ENCODE results near the gene RGS7.

Gene RGS7

GRCh38 chr1:241272828-241273227 lies 84.2 kb downstream of the RGS7 start:
- H3K27me3 Mint-ChIP-seq, result no peaks in the 10 kb centered on the region
- H3K4me1 Mint-ChIP-seq, result no peaks in the 10 kb centered on the region

GRCh38 chr1:241271427-241271826 lies 85.6 kb downstream of the RGS7 start:
- peaks cover 8% of the 10 kb centered on the region for H3K9me3 Mint-ChIP-seq
- H3K27ac Mint-ChIP-seq, result no peak overlapping the region
- no peak for ATAC-seq (ENCODE audit: low read depth)

More at GRCh38 chr1:241272828-241273227, 84.2 kb downstream of the RGS7 start:
- no peak for ATAC-seq (ENCODE audit: low read depth)
- Mint-ChIP-seq H3K9me3 (peaks cover 8% of the 10 kb centered on the region), H3K4me3 (no peak overlapping the region), H3K27ac (no peak overlapping the region), H3K36me3 (peaks cover 6% of the 10 kb centered on the region)
- DNase-seq (ENCODE audit: low spot score in 2 of 2), result no peak

GRCh38 chr1:241270016-241270415 lies 87.0 kb downstream of the RGS7 start:
- H3K4me1 Mint-ChIP-seq, result no peaks in the 10 kb centered on the region
- H3K27me3 Mint-ChIP-seq, result no peaks in the 10 kb centered on the region
- ATAC-seq (ENCODE audit: low read depth), result no peak
- no peak overlapping the region for H3K4me3 Mint-ChIP-seq
- peaks cover 8% of the 10 kb centered on the region for H3K9me3 Mint-ChIP-seq
- H3K36me3 Mint-ChIP-seq, result peaks cover 6% of the 10 kb centered on the region
- no peak overlapping the region for H3K27ac Mint-ChIP-seq
- DNase-seq (ENCODE audit: low spot score in 2 of 2), result no peak

More at GRCh38 chr1:241271427-241271826, 85.6 kb downstream of the RGS7 start:
- no peak for DNase-seq (ENCODE audit: low spot score in 2 of 2)
- H3K4me1 Mint-ChIP-seq, result no peaks in the 10 kb centered on the region
- peaks cover 6% of the 10 kb centered on the region for H3K36me3 Mint-ChIP-seq
- H3K27me3 Mint-ChIP-seq, result no peaks in the 10 kb centered on the region
- no peak overlapping the region for H3K4me3 Mint-ChIP-seq

DNA sequence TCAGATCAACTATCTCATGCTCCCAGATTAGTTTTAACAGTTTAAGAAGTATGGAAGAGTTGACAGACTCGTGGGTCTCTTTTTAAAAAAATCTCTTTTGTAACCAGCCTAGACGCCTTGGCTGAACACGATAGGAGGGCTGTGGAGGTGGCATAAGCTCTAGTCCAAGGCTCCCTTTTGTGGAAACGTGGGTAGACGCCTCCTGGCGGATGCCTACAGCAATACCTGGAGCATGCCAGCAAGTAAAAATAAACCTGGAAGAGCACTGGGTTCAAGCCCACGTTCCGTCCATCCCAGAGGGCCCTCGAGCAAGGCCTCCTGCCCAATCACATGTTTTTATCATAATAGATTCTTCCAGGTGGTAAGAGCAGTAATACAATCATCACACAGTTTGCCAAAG lies 87.9 kb downstream of the RGS7 start:
- Mint-ChIP-seq H3K9me3 (peaks cover 8% of the 10 kb centered on the region), H3K27ac (no peak overlapping the region), H3K4me3 (no peak overlapping the region), H3K27me3 (no peaks in the 10 kb centered on the region), H3K36me3 (peaks cover 6% of the 10 kb centered on the region), H3K4me1 (no peaks in the 10 kb centered on the region)
- ATAC-seq (ENCODE audit: low read depth), result no peak
- DNase-seq (ENCODE audit: low spot score in 2 of 2), result no peak

DNA sequence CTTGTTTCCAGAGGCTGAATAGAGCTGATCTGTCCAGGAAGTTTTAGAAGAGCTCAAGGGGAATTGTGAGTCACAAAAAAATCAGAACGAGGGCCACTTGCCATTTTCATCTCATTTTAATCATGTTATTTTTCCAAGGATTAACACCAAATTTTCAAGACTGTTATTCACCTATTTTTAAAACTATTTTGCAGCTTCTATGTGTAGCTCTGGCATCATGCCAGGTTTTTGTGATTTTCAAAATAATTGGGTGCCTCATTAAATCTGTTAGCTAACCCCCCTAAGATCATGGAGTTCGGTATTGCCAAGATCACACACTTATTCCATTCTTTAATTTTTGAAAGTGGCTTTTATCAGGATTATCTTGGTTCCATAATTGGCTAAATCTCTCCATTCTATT lies 90.9 kb downstream of the RGS7 start:
- Mint-ChIP-seq H3K4me1 (no peaks in the 10 kb centered on the region), H3K27me3 (no peaks in the 10 kb centered on the region), H3K4me3 (no peak overlapping the region), H3K27ac (no peak overlapping the region), H3K36me3 (no peaks in the 10 kb centered on the region), H3K9me3 (no peaks in the 10 kb centered on the region)
- ATAC-seq (ENCODE audit: low read depth) (no peak), DNase-seq (ENCODE audit: low spot score in 2 of 2) (no peak)

GRCh38 chr1:241265428-241265827 lies 91.6 kb downstream of the RGS7 start:
- ATAC-seq (ENCODE audit: low read depth) (no peak), DNase-seq (ENCODE audit: low spot score in 2 of 2) (no peak)
- no peaks in the 10 kb centered on the region for H3K36me3 Mint-ChIP-seq
- H3K9me3 Mint-ChIP-seq, result no peaks in the 10 kb centered on the region
- H3K4me1 Mint-ChIP-seq, result no peaks in the 10 kb centered on the region
- H3K4me3 Mint-ChIP-seq, result no peak overlapping the region
- no peak overlapping the region for H3K27ac Mint-ChIP-seq
- no peaks in the 10 kb centered on the region for H3K27me3 Mint-ChIP-seq

DNA sequence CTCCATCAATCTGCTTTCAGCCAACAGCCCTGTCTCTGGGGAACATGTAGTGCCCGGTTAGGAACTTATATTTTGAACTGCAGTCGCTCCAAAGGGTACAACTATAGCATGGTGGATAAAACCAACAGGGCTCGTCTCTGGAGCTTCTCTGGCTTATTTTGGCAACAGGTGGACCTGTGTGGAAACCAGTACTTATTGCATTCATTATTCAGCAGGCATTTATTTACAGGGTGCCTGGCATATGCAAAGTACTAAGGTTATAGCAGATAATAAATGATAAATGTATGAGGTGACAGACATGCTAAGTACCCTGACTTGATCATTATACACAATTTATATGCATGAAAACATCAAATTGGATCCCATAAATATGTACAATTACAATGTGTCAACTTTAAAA lies 93.7 kb downstream of the RGS7 start:
- DNase-seq (ENCODE audit: low spot score in 2 of 2) (no peak), ATAC-seq (ENCODE audit: low read depth) (no peak)
- H3K4me3 Mint-ChIP-seq, result no peak overlapping the region
- H3K4me1 Mint-ChIP-seq, result no peaks in the 10 kb centered on the region
- no peaks in the 10 kb centered on the region for H3K27me3 Mint-ChIP-seq
- H3K9me3 Mint-ChIP-seq, result no peaks in the 10 kb centered on the region
- no peak overlapping the region for H3K27ac Mint-ChIP-seq
- no peaks in the 10 kb centered on the region for H3K36me3 Mint-ChIP-seq

GRCh38 chr1:241253471-241253870 lies 103.5 kb downstream of the RGS7 start:
- Mint-ChIP-seq H3K27ac (no peak overlapping the region), H3K36me3 (peaks cover 4% of the 10 kb centered on the region), H3K4me1 (no peaks in the 10 kb centered on the region), H3K9me3 (peaks cover 9% of the 10 kb centered on the region), H3K27me3 (no peaks in the 10 kb centered on the region), H3K4me3 (no peak overlapping the region)
- no peak for DNase-seq (ENCODE audit: low spot score in 2 of 2)
- ATAC-seq (ENCODE audit: low read depth), result no peak

DNA sequence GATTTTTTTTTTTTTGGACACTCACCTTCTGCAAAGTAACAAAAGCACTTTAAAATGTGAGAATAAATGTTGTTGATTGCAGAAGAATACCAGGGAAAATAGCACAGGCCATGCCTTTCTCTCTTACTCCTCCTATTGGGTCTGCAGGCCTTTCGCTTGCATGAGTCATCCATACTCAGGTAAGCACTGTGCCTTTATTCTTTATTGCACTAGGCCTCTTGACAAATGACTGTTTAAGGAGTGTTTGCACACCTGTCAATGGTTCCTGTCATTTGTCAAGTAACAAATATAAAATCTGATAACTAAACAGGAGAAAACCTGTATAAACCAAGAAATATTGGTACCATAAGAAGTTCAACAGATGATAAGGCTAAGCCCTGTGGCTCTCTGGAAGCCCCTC lies 106.5 kb downstream of the RGS7 start:
- no peaks in the 10 kb centered on the region for H3K27me3 Mint-ChIP-seq
- H3K4me1 Mint-ChIP-seq, result no peaks in the 10 kb centered on the region
- H3K4me3 Mint-ChIP-seq, result no peak overlapping the region

GRCh38 chr1:241240069-241240468 lies 116.9 kb downstream of the RGS7 start:
- no peak for DNase-seq (ENCODE audit: low spot score in 2 of 2)
- Mint-ChIP-seq H3K4me3 (no peak overlapping the region), H3K9me3 (no peaks in the 10 kb centered on the region), H3K27ac (no peak overlapping the region), H3K27me3 (peaks cover 2% of the 10 kb centered on the region), H3K4me1 (no peaks in the 10 kb centered on the region), H3K36me3 (peaks cover 3% of the 10 kb centered on the region)
- no peak for ATAC-seq (ENCODE audit: low read depth)

More for the DNA sequence above, 106.5 kb downstream of the RGS7 start:
- no peak for DNase-seq (ENCODE audit: low spot score in 2 of 2)
- no peak for ATAC-seq (ENCODE audit: low read depth)
- Mint-ChIP-seq H3K9me3 (peaks cover 11% of the 10 kb centered on the region), H3K36me3 (peaks cover 4% of the 10 kb centered on the region), H3K27ac (no peak overlapping the region)

DNA sequence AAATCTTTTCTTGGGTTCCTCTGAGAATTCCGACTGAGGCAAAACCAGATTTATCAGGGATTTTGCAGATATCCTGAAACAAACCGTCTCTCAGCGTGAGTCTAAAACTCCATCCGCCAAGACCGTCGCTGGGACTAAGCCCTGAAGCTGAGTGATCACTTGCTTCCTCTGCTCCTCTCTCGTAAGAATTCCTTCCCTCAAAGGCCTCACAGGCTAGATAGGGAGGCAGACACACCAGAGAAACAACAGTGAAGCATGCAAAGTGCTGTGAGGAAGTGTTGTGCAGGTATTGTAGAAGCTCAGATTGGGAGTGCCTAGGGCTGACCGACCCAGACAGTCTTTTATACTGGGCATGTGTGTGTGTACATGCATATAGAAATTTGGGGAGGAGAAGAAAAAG lies 119.1 kb downstream of the RGS7 start:
- Mint-ChIP-seq H3K36me3 (peaks cover 3% of the 10 kb centered on the region), H3K4me1 (no peaks in the 10 kb centered on the region), H3K9me3 (no peaks in the 10 kb centered on the region), H3K27ac (no peak overlapping the region), H3K27me3 (peaks cover under 1% of the 10 kb centered on the region), H3K4me3 (no peak overlapping the region)
- DNase-seq (ENCODE audit: low spot score in 2 of 2), result no peak
- ATAC-seq (ENCODE audit: low read depth), result no peak

- peaks cover 3% of the 10 kb centered on the region for H3K36me3 Mint-ChIP-seq
- H3K9me3 Mint-ChIP-seq, result no peaks in the 10 kb centered on the region
- DNase-seq (ENCODE audit: low spot score in 2 of 2) (no peak), ATAC-seq (ENCODE audit: low read depth) (no peak)
- H3K27me3 Mint-ChIP-seq, result no peaks in the 10 kb centered on the region
- no peaks in the 10 kb centered on the region for H3K4me1 Mint-ChIP-seq
- no peak overlapping the region for H3K4me3 Mint-ChIP-seq
- H3K27ac Mint-ChIP-seq, result no peak overlapping the region
Measured at GRCh38 chr1:241235256-241235897, 121.6 kb downstream of the RGS7 start.

- H3K9me3 Mint-ChIP-seq, result no peaks in the 10 kb centered on the region
- no peaks in the 10 kb centered on the region for H3K27me3 Mint-ChIP-seq
- DNase-seq (ENCODE audit: low spot score in 2 of 2) (no peak), ATAC-seq (ENCODE audit: low read depth) (no peak)
- no peaks in the 10 kb centered on the region for H3K36me3 Mint-ChIP-seq
- H3K27ac Mint-ChIP-seq, result no peak overlapping the region
- H3K4me1 Mint-ChIP-seq, result no peaks in the 10 kb centered on the region
- no peak overlapping the region for H3K4me3 Mint-ChIP-seq
Measured at GRCh38 chr1:241229711-241230110, 127.3 kb downstream of the RGS7 start.

- no peak for ATAC-seq (ENCODE audit: low read depth)
- no peaks in the 10 kb centered on the region for H3K27me3 Mint-ChIP-seq
- no peaks in the 10 kb centered on the region for H3K4me1 Mint-ChIP-seq
- no peak for DNase-seq (ENCODE audit: low spot score in 2 of 2)
- no peak overlapping the region for H3K27ac Mint-ChIP-seq
- H3K9me3 Mint-ChIP-seq, result no peaks in the 10 kb centered on the region
- no peaks in the 10 kb centered on the region for H3K36me3 Mint-ChIP-seq
- H3K4me3 Mint-ChIP-seq, result no peak overlapping the region
Measured at GRCh38 chr1:241229216-241229615, 127.8 kb downstream of the RGS7 start.

- H3K27me3 Mint-ChIP-seq, result no peaks in the 10 kb centered on the region
- DNase-seq (ENCODE audit: low spot score in 2 of 2) (no peak), ATAC-seq (ENCODE audit: low read depth) (no peak)
- no peak overlapping the region for H3K4me3 Mint-ChIP-seq
- H3K27ac Mint-ChIP-seq, result no peak overlapping the region
- H3K9me3 Mint-ChIP-seq, result peaks cover under 1% of the 10 kb centered on the region
- H3K36me3 Mint-ChIP-seq, result peaks cover under 1% of the 10 kb centered on the region
- no peaks in the 10 kb centered on the region for H3K4me1 Mint-ChIP-seq
Measured at GRCh38 chr1:241228339-241228738, 128.7 kb downstream of the RGS7 start.
